Activated CD4-positive, alpha-beta T cell treated with anti-CD3 and anti-CD28 coated beads, Interleukin-2, amount 50 U/mL, for 48 hours (primary cell): ENCODE results near the gene SRRM2.

ENCODE experiments used
- DNase-seq, 2 experiments: peaks; one replicate each; pipeline ENCODE4 v3.0.0-alpha.2; 2020

Gene SRRM2

GRCh38 chr16:2741168-2741567 lies 11.3 kb upstream of the SRRM2 start:
- no peak for DNase-seq

DNA sequence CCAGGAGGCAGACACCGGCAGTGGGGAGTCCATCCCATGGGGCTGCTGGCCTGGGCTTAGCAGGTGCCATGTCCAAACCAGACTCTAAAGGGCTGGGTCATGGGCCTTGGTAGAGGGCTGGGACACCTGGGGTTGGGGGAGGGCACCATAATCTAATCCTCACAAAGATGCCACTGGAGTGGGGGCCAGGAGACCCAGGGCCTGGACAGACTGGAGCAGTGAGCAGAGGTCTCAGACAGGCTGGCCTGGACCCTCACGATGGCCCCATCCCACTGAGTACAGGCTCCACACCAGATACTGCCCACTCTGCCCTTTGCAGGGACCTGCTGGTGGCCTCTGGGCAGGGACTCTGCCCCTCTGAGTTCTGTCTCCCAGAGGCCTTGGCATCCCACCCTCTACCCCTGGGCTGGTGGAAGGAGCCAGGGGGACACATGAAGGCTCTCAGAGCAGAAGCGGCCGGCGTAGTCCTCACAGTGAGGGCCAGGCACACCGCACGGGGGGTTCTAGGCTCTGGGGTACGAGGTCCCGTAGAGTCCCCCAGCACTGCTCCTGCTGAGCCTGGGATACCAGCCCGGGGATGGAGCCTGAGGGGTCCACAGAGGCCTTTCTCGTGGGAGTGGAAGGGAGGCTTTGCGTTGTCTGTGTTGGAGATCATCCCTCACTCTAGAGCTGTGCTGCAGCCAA lies 10.0 kb upstream of the SRRM2 start:
- DNase-seq = no peak

GRCh38 chr16:2743007-2743810 lies 9.2 kb upstream of the SRRM2 start:
- DNase-seq = no peak

DNA sequence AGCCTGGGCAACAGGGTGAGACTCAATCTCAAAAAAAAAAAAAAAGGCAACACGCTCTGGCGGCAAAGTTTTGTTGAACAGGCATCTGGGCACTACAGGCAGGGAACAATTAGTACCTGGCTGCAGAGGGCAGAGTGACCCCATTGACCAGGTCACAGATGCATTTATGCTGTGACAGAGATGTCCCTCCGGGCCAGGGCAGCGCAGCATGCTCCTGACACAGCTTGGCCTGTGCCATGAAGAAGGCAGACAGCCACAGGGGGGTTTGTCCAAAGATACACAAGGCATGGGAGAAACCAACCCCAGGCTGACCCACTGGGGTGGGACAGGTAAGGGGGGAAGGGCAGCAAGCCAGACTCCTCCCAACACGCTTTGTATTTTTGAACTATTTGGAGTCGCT lies 7.7 kb upstream of the SRRM2 start:
- no peak for DNase-seq

- no peak for DNase-seq
These were observed 7.1 kb upstream of the SRRM2 start for GRCh38 chr16:2745116-2745890.

DNA sequence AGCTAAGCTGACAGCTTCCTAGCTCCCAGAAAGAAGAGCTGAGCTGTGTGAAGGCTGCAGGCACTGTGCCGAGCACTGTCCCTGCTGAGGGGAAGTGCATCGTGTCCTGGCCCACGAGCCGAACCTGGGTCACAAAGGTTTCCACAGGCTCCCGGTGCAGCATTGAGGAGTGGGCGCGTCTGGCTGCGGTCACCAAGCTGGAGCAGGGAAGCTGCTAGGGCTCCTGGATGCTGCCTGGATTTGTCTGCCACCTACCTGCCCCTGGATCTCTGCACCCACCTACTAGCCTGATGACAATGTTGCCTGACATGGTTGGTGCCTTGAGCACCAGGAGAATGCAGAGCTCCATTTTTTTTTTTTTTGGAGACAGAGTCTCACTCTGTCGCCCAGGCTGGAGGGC lies 6.5 kb upstream of the SRRM2 start:
- DNase-seq = no peak

DNA sequence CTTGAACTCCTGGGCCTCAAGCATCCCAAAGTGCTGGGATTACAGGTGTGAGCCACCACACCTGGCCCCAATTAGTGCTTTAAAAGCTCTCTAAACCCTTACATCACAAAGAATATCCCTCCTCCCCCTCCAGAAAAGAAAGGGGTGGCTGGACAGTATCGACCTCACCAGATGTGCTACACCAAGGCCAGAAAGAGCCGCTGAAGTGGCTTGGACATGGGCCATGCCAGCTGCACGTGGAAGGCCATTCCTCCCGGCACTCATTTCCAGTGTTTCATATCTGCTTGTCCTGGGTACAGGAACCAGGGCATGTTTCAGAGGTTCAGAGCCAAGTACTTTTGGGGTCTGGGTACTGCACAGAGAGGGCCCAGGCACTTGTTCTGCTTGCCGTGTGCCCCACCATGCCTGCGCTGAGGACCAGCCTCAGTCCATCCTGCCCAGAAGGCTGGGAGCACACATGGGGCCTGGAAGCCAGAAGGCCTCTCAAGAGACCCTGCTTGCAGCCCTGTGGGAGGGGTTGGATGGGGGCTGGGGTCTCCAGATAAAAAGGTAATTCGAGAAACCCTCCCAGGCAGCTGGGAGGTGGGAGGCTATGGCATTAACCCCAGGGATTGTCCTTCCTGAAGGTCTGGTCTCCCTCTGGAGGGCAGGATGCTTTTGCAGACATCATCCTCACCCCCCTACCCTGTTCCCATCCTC lies 3.5 kb upstream of the SRRM2 start:
- DNase-seq = no peak

- DNase-seq = no peak
These were observed 3.0 kb upstream of the SRRM2 start for GRCh38 chr16:2749476-2749875.

GRCh38 chr16:2749936-2750335 lies 2.5 kb upstream of the SRRM2 start:
- DNase-seq = no peak

DNA sequence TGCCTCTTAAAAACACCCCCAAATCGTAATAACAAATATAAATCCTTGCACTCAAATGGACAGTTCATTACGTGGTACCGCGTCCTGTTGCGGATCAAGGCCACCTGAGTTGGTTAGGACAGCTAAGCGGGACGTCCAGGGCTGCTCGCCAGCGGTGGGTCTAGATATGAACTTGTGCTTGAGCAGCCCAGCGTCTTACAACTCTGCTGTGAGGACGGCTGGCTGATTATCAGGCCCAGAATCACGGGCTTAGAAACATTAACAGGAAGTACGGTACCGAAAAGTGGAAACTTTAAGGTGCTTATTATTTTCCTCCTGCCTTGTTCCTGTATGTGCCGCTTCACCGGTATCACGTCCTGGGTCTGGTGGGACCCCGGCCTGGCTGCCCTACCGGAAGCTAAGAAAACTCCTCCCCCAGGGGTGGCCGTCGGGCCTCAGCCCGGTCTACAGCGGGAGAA lies 832 bp upstream of the SRRM2 start:
- no peak for DNase-seq

DNA sequence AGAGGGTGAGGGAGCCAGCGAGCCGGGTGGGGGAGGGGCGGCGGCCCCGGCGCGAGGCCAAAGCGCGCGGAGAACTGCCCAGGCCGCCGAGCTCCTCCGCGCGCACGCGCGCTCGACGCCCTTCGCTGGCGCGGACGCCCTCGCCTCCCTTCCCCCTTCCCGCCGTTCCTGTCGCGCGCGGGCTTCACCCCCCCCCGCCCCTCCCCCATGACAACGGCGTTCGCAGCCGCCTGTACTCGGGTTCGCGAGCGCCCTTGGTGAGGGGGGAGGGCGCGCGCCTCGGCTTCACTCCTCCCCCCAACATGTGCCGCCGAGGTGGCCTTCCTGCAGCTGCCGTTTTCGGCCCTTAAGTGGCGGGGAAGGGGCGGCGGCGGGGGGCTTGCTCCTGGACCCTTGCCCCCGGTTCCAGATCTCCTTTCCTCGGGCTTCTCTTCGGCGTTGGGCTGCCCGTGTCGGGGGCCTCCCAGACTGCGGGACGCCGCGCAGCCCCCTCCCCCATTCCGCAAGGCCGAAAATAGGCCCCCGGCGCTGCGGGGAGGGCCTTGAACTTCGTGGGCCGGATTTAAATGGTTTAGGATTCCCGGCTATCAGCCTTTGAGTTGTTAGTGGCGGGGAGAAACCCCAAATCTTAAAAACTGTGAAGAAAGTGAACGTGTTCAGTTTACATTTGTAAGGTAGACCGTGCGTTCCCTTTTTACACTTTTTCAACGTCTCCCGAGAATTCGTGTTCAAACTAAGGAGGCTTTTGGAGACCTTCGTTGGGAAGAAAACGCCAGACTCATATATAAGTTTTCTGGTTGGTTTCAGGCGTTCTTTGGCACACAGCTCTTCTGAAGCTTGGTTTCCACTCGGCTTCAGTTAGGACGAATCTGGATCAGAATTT lies 653 bp downstream of the SRRM2 start:
- DNase-seq = peak; percentile 77 to 80

- no peak for DNase-seq
These were observed 1.2 kb downstream of the SRRM2 start for GRCh38 chr16:2753733-2754020.

DNA sequence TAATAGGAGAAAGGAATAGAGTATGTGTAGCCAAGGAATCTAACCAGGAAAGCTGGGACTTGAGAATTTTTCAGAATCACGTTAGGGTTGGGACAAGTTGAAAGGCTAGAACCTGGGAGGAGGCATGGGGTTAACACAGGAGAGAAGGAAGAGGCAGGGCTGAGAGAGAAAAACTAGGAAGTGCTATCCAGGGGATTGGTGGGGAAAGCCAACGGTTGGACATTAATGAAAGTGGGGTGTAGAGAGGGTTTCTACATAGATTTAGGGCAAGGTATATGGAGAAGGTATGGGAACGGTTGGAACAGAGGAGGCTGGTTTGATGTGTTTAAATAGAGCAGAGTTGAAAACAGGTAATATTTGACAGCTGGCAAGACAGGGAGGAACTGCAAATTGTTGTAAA lies 2.7 kb downstream of the SRRM2 start:
- DNase-seq = no peak

- no peak for DNase-seq
These were observed 4.0 kb downstream of the SRRM2 start for GRCh38 chr16:2756288-2757015.

- DNase-seq = no peak
These were observed 4.9 kb downstream of the SRRM2 start for GRCh38 chr16:2757344-2757743.

GRCh38 chr16:2761472-2761871 lies 9.0 kb downstream of the SRRM2 start:
- no peak for DNase-seq

DNA sequence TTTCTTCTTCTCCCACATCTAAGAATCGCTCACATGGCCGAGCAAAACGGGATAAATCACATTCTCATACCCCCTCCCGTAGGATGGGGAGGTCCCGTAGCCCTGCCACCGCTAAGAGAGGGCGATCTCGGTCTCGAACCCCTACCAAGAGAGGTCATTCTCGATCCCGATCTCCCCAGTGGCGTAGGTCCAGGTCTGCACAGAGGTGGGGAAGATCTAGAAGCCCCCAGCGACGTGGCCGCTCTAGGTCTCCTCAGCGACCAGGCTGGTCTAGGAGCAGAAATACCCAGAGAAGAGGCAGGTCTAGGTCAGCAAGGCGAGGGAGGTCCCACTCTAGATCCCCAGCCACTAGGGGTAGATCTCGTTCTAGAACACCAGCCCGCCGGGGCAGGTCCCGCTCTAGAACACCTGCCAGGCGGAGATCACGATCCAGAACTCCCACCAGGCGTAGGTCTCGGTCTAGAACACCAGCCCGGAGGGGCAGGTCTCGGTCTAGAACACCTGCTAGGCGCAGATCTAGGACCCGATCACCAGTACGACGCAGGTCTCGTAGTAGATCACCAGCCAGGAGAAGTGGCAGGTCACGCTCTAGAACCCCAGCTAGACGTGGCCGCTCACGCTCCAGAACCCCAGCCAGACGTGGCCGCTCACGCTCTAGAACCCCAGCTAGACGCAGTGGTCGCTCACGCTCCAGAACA lies 9.6 kb downstream of the SRRM2 start:
- DNase-seq = no peak

- no peak for DNase-seq
These were observed 10.3 kb downstream of the SRRM2 start for GRCh38 chr16:2762711-2763110.

DNA sequence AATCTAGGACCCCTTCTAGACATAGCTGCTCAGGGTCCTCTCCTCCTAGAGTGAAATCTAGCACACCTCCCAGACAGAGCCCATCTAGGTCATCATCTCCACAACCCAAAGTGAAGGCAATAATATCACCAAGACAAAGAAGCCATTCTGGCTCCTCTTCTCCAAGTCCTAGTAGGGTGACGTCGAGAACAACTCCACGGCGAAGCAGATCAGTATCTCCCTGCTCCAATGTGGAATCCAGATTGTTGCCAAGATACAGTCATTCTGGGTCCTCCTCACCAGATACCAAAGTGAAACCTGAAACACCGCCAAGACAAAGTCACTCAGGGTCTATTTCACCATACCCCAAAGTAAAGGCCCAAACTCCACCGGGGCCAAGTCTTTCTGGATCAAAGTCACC lies 10.7 kb downstream of the SRRM2 start:
- no peak for DNase-seq

- DNase-seq = no peak
These were observed 12.3 kb downstream of the SRRM2 start for GRCh38 chr16:2764718-2765117.
